Mammary epithelial cell (primary cell): ENCODE results near the gene CREG2.

Source experiments
- EZH2 ChIP-seq: IDR thresholded peaks from 2 replicates; pipeline ENCODE4 v1.6.1; 2012; ENCODE audit warnings: low read length, inconsistent platforms, borderline replicate concordance
- TF ChIP-seq, protein P1 (sequence below), 2 donors: IDR thresholded peaks in 1 of 2; conservative IDR thresholded peaks in 1 of 2; 2 replicates each; pipeline ENCODE4 v1.5.1; 2011 to 2012; ENCODE audit warnings: inconsistent platforms in 2 of 2, low read length in 2 of 2, mild to moderate bottlenecking in 2 of 2, control low read depth in 1 of 2, low read depth in 1 of 2; ENCODE audit not compliant: insufficient read depth in 1 of 2; ENCODE audit errors: extremely low read depth in 1 of 2

DNA sequence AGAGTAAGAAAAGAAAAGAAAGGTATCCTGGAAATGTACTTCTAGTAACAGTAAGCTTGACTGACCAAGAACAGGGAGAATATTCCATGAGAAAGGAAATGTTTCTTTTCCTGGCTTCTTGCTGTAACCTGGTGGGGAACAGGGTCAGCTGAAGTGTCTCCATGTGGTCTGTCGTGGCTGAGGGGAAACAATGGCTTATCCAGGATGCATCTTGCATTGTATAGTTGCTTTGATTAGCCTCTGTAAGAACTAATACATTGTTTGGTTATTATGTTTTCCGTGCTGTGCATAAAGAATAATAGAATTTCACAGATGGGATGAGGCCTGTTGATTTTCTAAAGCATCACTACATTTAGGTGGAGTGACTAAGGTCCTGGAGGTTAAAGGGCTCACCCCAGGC lies 4.9 kb downstream of the CREG2 start:
- TF ChIP-seq, protein P1, sequence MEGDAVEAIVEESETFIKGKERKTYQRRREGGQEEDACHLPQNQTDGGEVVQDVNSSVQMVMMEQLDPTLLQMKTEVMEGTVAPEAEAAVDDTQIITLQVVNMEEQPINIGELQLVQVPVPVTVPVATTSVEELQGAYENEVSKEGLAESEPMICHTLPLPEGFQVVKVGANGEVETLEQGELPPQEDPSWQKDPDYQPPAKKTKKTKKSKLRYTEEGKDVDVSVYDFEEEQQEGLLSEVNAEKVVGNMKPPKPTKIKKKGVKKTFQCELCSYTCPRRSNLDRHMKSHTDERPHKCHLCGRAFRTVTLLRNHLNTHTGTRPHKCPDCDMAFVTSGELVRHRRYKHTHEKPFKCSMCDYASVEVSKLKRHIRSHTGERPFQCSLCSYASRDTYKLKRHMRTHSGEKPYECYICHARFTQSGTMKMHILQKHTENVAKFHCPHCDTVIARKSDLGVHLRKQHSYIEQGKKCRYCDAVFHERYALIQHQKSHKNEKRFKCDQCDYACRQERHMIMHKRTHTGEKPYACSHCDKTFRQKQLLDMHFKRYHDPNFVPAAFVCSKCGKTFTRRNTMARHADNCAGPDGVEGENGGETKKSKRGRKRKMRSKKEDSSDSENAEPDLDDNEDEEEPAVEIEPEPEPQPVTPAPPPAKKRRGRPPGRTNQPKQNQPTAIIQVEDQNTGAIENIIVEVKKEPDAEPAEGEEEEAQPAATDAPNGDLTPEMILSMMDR (conservative IDR thresholded peaks at IDR 0.05 in 1 of 2, IDR thresholded peaks at IDR 0.05 in 1 of 2; ENCODE audit: extremely low read depth in 1 of 2, insufficient read depth in 1 of 2, low read depth in 1 of 2, low read length in 2 of 2): no peak
- TF ChIP-seq EZH2: no peak
